Mammary epithelial cell (primary cell): ENCODE results near the gene KCNQ2.

ENCODE experiments used
- EZH2 ChIP-seq: IDR thresholded peaks from 2 replicates; pipeline ENCODE4 v1.6.1; 2012; ENCODE audit warnings: low read length, inconsistent platforms, borderline replicate concordance
- TF ChIP-seq, protein P1 (sequence below), 2 donors: IDR thresholded peaks in 1 of 2; conservative IDR thresholded peaks in 1 of 2; 2 replicates each; pipeline ENCODE4 v1.5.1; 2011 to 2012; ENCODE audit warnings: inconsistent platforms in 2 of 2, low read length in 2 of 2, mild to moderate bottlenecking in 2 of 2, control low read depth in 1 of 2, low read depth in 1 of 2; ENCODE audit not compliant: insufficient read depth in 1 of 2; ENCODE audit errors: extremely low read depth in 1 of 2

DNA sequence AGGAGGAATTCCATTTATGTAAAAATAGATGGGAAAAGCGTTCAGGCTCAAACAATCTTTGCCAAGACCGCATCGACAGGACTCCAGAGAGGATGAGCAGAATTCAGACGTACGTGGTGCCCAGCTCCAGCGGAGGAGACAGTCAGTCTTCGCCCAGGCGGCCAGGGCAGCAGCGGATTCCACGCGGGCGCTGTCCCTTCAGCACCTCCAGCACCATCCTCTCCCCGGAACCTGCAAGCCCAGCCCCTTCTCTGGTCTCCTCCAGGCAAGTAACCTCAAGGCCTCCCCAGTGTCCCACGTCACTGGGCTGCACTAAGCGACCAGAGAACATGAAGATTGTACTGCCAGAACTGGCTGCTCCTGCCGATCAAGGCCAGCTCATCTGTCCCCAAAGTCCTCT is 2.8 kb upstream of the KCNQ2 start:
- TF ChIP-seq, protein P1, sequence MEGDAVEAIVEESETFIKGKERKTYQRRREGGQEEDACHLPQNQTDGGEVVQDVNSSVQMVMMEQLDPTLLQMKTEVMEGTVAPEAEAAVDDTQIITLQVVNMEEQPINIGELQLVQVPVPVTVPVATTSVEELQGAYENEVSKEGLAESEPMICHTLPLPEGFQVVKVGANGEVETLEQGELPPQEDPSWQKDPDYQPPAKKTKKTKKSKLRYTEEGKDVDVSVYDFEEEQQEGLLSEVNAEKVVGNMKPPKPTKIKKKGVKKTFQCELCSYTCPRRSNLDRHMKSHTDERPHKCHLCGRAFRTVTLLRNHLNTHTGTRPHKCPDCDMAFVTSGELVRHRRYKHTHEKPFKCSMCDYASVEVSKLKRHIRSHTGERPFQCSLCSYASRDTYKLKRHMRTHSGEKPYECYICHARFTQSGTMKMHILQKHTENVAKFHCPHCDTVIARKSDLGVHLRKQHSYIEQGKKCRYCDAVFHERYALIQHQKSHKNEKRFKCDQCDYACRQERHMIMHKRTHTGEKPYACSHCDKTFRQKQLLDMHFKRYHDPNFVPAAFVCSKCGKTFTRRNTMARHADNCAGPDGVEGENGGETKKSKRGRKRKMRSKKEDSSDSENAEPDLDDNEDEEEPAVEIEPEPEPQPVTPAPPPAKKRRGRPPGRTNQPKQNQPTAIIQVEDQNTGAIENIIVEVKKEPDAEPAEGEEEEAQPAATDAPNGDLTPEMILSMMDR (conservative IDR thresholded peaks at IDR 0.05 in 1 of 2, IDR thresholded peaks at IDR 0.05 in 1 of 2; ENCODE audit: extremely low read depth in 1 of 2, insufficient read depth in 1 of 2, low read depth in 1 of 2, low read length in 2 of 2): no peak
- TF ChIP-seq EZH2: no peak
